Adrenal gland (tissue), 12 donors: ENCODE data around the gene DHFR. TPM values are rescaled to one million over a fixed set of nuclear protein-coding genes. Genes with fewer than 3 reads are reported as not detected.
"Not testable (repeated sequence)": the region's sequence is repeated elsewhere in the genome, so short reads cannot be mapped to it uniquely, and the experiment has no call there.

Experiments used
- DNase-seq, 7 donors: peaks; one replicate each; pipeline ENCODE4 v3.0.0-alpha.2; 2019 to 2020
- H3K27ac ChIP-seq, 5 donors: fragments of 200-600 bp; sonication (generic) in 4 of 5; 1 replicate in 3 of 5; 2 replicates in 2 of 5; pipeline versions ENCODE4 v1.5.1 to v1.8.0; 2016 to 2020; ENCODE audit warnings: mild to moderate bottlenecking in 1 of 5
- H3K27me3 ChIP-seq: fragments of 200-600 bp; 2 replicates; pipeline ENCODE4 v1.8.0; 2021
- H3K36me3 ChIP-seq, 2 donors: fragments of 200-600 bp; replicated peaks in 1 of 2; 1 replicate in 1 of 2; 2 replicates in 1 of 2; pipeline versions ENCODE4 v1.5.1 to v1.8.0; 2018 to 2022
- H3K4me1 ChIP-seq, 2 donors: fragments of 200-600 bp; replicated peaks in 1 of 2; 1 replicate in 1 of 2; 2 replicates in 1 of 2; pipeline versions ENCODE4 v1.5.1 to v1.8.0; 2018 to 2021
- H3K4me3 ChIP-seq, 4 donors: fragments of 200-600 bp; sonication (generic) in 3 of 4; one replicate each; pipeline ENCODE4 v1.5.1; 2016 to 2018
- H3K9me3 ChIP-seq, 3 donors: fragments of 200-600 bp; sonication (generic) in 1 of 3; replicated peaks in 1 of 3; 1 replicate in 2 of 3; 2 replicates in 1 of 3; pipeline versions ENCODE4 v1.5.1 to v1.8.0; 2016 to 2021
- POLR2A ChIP-seq, 2 donors: fragments of 450-650 bp; IDR thresholded peaks; one replicate each; pipeline ENCODE4 v1.6.1; 2017; ENCODE audit warnings: antibody characterized with exemption in 2 of 2, mild to moderate bottlenecking in 2 of 2, moderate library complexity in 1 of 2
- WGBS, 4 donors: extraction: QIAGEN DNeasy Blood & Tissue Kit in 2 of 4; methylation state at CpG; one replicate each; pipeline versions ENCODE4 v1.1.5 to v1.1.7; 2013 to 2017; 5-methylcytosine and 5-hydroxymethylcytosine counted together
- intact Hi-C, 2 donors: fragments of 100-400 bp; cut with DNase I; formaldehyde crosslinking; loops; one replicate each; pipeline versions ENCODE4 v1.14.1 to v1.15.0; 2022 to 2023
- polyA plus RNA-seq, 3 donors: library from polyadenylated mRNA; stranded (reverse); fragments of 200-250 nt in 2 of 3; fragments of 350-450 nt in 1 of 3; fragmentation: Illumina TruSeq in 1 of 3; extraction: RNeasy Lipid Tissue Mini Kit (QIAGEN cat#74804) in 1 of 3; gene quantifications; one replicate each; pipeline ENCODE4 v1.2.3, GENCODE V29; 2013 to 2014
- total RNA-seq, 9 donors: library from RNA; depleted of rRNA in 4 of 9; stranded (reverse); fragments of >200 nt in 4 of 9; fragments of 120-200 nt in 1 of 9; fragmentation: NEBNext Ultra II Directional in 1 of 9; extraction: Animal tissue kit (Norgen Biotek cat#: 25700) in 1 of 9; gene quantifications; one replicate each; pipeline versions ENCODE4 v1.1.0 to v1.2.4, GENCODE V29; 2013 to 2023
- TF ChIP-seq, protein P1 (sequence below), 6 experiments: fragments of 450-650 bp in 4 of 6; fragments of 200-600 bp in 2 of 6; sonication (generic) in 1 of 6; IDR thresholded peaks; 1 replicate in 5 of 6; 2 replicates in 1 of 6; pipeline versions ENCODE4 v1.5.1 to v1.8.0; 2016 to 2021; ENCODE audit warnings: antibody characterized with exemption in 6 of 6, mild to moderate bottlenecking in 2 of 6, moderate library complexity in 1 of 6
- donor health status: healthy with polysubstance abuse.
- donor health status: Bipolar disorder and iron deficiency.
- donor health status: DM: yes; HTN: yes; CAD: no.
- donor health status: DM: no; HTN: no; CAD: no.
- donor health status: DM: no; HTN: no; CAD: no.
- donor health status: DM: yes; HTN: yes; CAD: no.

The DHFR gene
- total and polyA plus RNA-seq, 12 donors, result 4.4 to 24.2 (median 8.6) TPM

DNA sequence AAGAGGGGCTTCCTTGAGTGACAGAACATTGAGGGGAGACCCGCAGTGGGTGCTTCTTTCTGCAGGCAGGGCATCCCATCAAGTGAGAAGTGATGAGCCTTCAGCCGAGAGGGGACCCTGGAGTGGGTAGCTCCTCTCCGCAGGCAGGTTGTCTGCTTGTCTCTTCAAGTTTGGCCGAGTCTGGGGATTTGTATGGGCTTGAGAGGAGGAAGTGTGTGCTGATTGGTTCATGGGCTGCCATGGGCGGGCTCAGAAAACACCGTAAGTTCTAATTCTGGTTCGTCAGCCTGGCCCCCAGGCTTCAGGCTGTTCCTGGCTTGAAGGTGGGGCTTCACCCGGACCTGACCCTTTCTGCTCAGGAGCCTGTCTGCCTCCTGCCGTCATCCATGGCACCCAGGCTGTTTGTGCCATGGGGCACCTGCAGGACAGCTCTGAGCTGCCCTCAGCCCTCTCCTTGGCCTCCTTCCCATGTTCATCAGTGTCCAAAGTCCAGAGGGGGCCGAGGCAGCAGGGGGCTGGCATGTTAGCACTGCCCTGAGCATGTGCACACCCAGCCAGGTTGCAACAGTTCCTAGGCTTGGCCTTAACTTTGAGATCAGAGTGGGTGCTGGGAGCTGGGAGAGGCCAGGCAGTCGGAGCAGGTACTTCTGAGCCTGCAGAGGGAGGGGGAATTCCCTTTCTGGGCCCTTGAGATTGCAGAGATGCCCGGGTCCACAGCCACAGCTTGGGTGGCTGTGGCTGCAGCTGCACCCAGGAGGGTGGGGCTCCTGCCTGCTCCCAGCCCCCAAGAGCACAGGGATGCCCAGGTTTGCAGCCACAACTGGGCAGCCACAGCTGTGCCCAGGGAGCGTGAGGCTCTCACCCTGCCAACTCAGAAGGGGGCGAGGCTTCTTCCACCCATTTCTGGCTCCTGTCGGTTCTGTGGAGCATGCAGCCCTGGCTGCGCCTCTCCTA, 13.5 kb upstream of the DHFR start:
- Histone ChIP-seq H3K27me3 (no peaks in the 10 kb centered on the region), H3K36me3 (peaks cover 0 to 20% of the 10 kb centered on the region in 2 donors), H3K27ac (no peak overlapping the region), H3K4me1 (no peaks in the 10 kb centered on the region), H3K4me3 (no peak overlapping the region), H3K9me3 (no peaks in the 10 kb centered on the region)
- WGBS, 4 donors, result 85 to 93% (median 91%) methylated on average over 11 to 16 of the region's 16 CpGs
- intact Hi-C loops, result no loop called here
- TF ChIP-seq POLR2A (IDR thresholded peaks at IDR 0.05), result no peak
- TF ChIP-seq, protein P1, sequence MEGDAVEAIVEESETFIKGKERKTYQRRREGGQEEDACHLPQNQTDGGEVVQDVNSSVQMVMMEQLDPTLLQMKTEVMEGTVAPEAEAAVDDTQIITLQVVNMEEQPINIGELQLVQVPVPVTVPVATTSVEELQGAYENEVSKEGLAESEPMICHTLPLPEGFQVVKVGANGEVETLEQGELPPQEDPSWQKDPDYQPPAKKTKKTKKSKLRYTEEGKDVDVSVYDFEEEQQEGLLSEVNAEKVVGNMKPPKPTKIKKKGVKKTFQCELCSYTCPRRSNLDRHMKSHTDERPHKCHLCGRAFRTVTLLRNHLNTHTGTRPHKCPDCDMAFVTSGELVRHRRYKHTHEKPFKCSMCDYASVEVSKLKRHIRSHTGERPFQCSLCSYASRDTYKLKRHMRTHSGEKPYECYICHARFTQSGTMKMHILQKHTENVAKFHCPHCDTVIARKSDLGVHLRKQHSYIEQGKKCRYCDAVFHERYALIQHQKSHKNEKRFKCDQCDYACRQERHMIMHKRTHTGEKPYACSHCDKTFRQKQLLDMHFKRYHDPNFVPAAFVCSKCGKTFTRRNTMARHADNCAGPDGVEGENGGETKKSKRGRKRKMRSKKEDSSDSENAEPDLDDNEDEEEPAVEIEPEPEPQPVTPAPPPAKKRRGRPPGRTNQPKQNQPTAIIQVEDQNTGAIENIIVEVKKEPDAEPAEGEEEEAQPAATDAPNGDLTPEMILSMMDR (IDR thresholded peaks at IDR 0.05), result no peak
- DNase-seq, result no peak

DNA sequence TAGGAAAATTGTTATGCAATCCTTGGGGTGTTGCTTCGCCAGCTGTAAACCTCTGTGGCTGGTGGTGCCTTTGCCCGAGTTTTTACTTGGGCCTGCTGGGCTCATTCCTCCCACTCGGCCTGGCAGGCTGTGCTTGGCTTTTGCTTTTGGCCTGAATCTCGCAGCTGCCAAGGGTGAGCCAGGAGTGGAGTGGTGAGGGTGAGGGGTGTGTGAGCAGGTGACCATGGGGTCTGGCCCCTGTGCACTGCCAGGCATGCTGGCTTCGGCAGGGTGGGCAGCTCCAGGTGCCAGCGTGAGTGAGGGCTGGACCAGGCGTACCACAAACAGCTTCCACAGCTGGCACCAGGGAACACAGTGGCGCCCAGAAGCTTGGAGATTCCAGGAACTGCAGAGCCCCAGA, 12.6 kb upstream of the DHFR start:
- intact Hi-C loops, result no loop called here
- WGBS, 4 donors, result 60 to 91% (median 87%) methylated on average over 6 to 8 of the region's 8 CpGs
- no peaks in the 10 kb centered on the region for H3K27me3 ChIP-seq
- no peaks in the 10 kb centered on the region for H3K4me1 ChIP-seq
- TF ChIP-seq, protein P1 (IDR thresholded peaks at IDR 0.05), result no peak
- TF ChIP-seq POLR2A (IDR thresholded peaks at IDR 0.05), result no peak
- no peak for DNase-seq
- no peak overlapping the region for H3K27ac ChIP-seq
- no peaks in the 10 kb centered on the region for H3K9me3 ChIP-seq
- H3K36me3 ChIP-seq, result peaks cover 0 to 15% of the 10 kb centered on the region in 2 donors
- H3K4me3 ChIP-seq, result no peak overlapping the region

- WGBS, 4 donors, result 92 to 97% (median 94%) methylated on average over 4 of the region's 4 CpGs
- TF ChIP-seq, protein P1 (IDR thresholded peaks at IDR 0.05), result no peak
- intact Hi-C loops, result no loop called here
Observed at GRCh38 chr5:80665057-80665456, 10.3 kb upstream of the DHFR start.

DNA sequence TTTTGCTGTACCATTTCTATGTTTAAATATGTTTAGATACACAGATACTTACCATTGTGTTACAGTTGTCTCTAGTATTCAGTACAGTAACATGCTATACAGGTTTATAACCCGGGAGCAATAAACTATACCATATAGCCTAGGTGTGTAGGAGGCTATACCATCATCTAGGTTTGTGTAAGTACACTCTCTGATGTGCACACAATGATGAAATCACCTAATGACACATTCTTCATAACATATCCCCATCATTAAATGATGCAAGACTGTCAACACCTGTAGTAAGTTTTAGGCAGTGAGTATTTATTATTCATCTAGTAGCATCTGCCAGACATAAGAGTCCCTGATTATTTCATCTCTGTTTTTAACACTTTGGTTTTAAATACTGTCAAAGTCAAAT, 7.3 kb upstream of the DHFR start:
- intact Hi-C loops, result no loop called here
- Histone ChIP-seq H3K36me3 (peaks cover 0 to 45% of the 10 kb centered on the region in 2 donors), H3K9me3 (no peaks in the 10 kb centered on the region), H3K27me3 (no peaks in the 10 kb centered on the region), H3K4me3 (no peak overlapping the region), H3K4me1 (no peaks in the 10 kb centered on the region), H3K27ac (no peak overlapping the region)
- TF ChIP-seq, protein P1 (IDR thresholded peaks at IDR 0.05), result no peak
- no peak for TF ChIP-seq POLR2A (IDR thresholded peaks at IDR 0.05)
- 0 to 100% (median 76%) methylated on average over 1 of the region's 1 CpG for WGBS, 4 donors
- DNase-seq, result no peak

More at GRCh38 chr5:80665057-80665456, 10.3 kb upstream of the DHFR start:
- Histone ChIP-seq H3K4me1 (no peaks in the 10 kb centered on the region), H3K27ac (no peak overlapping the region), H3K9me3 (no peaks in the 10 kb centered on the region), H3K4me3 (no peak overlapping the region), H3K36me3 (peaks cover 0 to 22% of the 10 kb centered on the region in 2 donors), H3K27me3 (no peaks in the 10 kb centered on the region)
- DNase-seq, result no peak

GRCh38 chr5:80660661-80661060, 5.9 kb upstream of the DHFR start:
- DNase-seq, H3K4me1 ChIP-seq, H3K27ac ChIP-seq, H3K9me3 ChIP-seq, H3K27me3 ChIP-seq, H3K4me3 ChIP-seq, intact Hi-C loops: not testable (repeated sequence)
- WGBS, 4 donors, result 85 to 94% (median 92%) methylated on average over 7 of the region's 7 CpGs
- peaks cover 0 to 44% of the 10 kb centered on the region in 2 donors for H3K36me3 ChIP-seq
